ENCODE results near the gene TRAPPC3. TPM values are rescaled to one million over a fixed set of nuclear protein-coding genes. Genes with fewer than 3 reads are reported as not detected.

The TRAPPC3 gene
- total and polyA plus RNA-seq, 10 donors = 42.9 to 98.1 (median 58.3) TPM

DNA sequence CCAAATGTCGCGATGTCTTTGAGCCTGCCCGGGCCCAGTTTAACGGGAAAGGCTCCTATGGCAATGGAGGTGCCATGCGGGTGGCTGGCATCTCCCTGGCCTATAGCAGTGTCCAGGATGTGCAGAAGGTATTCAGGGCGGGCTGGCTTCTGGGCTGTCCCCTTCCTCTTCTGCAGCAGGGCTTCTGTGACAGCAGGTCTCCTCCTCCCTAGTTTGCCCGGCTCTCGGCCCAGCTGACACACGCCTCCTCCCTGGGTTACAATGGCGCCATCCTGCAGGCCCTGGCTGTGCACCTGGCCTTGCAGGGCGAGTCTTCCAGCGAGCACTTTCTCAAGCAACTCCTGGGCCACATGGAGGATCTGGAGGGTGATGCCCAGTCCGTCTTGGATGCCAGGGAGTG, 57.6 kb downstream of the TRAPPC3 start:
- intact Hi-C loops (cut with DNase I; ENCODE audit: low total_unique reads) = no loop called here
- peaks cover 0 to 2% (median 0%) of the 10 kb centered on the region in 7 donors for H3K27me3 ChIP-seq (replicated peaks in 1 of 7)
- TF ChIP-seq, protein P1, sequence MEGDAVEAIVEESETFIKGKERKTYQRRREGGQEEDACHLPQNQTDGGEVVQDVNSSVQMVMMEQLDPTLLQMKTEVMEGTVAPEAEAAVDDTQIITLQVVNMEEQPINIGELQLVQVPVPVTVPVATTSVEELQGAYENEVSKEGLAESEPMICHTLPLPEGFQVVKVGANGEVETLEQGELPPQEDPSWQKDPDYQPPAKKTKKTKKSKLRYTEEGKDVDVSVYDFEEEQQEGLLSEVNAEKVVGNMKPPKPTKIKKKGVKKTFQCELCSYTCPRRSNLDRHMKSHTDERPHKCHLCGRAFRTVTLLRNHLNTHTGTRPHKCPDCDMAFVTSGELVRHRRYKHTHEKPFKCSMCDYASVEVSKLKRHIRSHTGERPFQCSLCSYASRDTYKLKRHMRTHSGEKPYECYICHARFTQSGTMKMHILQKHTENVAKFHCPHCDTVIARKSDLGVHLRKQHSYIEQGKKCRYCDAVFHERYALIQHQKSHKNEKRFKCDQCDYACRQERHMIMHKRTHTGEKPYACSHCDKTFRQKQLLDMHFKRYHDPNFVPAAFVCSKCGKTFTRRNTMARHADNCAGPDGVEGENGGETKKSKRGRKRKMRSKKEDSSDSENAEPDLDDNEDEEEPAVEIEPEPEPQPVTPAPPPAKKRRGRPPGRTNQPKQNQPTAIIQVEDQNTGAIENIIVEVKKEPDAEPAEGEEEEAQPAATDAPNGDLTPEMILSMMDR (IDR thresholded peaks at IDR 0.05 in 8 of 11, conservative IDR thresholded peaks at IDR 0.05 in 3 of 11) = no peak
- no peak for TF ChIP-seq POLR2A (IDR thresholded peaks at IDR 0.05)
- TF ChIP-seq POLR2AphosphoS5 (IDR thresholded peaks at IDR 0.05) = peak in 1 of 3 donors; percentile 29
- DNase-seq = peak; percentile 61
- no peak overlapping the region for H3K4me3 ChIP-seq
- no peak overlapping the region for H3K27ac ChIP-seq
- WGBS, 5 donors = 88 to 98% (median 96%) methylated on average over 12 to 13 of the region's 13 CpGs
- H3K9me3 ChIP-seq = no peaks in the 10 kb centered on the region
- H3K36me3 ChIP-seq = peaks cover 5 to 64% (median 46%) of the 10 kb centered on the region in 6 donors
- peaks cover 36 to 87% (median 72%) of the 10 kb centered on the region in 6 donors for H3K4me1 ChIP-seq

DNA sequence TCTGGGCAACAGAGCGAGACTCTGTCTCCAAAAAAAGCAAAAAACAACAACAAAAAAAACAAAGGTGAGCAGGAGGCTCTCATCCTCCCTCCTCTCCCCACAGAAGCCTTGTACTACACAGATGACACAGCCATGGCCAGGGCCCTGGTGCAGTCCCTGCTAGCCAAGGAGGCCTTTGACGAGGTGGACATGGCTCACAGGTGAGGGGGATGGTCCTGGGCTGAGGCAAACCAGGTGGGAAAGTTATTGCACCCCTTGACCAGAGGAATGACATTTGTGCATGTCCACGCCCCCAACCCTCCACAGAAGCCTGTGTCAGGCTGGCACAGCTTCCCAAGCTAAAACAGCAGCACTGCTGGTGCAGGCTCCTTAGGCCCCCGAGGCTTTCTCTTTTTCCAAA, 58.1 kb downstream of the TRAPPC3 start:
- no peak overlapping the region for H3K4me3 ChIP-seq
- H3K9me3 ChIP-seq = no peaks in the 10 kb centered on the region
- peaks cover 36 to 81% (median 68%) of the 10 kb centered on the region in 6 donors for H3K4me1 ChIP-seq
- intact Hi-C loops (cut with DNase I; ENCODE audit: low total_unique reads) = no loop called here
- 89 to 95% (median 91%) methylated on average over 4 of the region's 4 CpGs for WGBS, 5 donors
- peaks cover 0 to 8% (median 0%) of the 10 kb centered on the region in 7 donors for H3K27me3 ChIP-seq (replicated peaks in 1 of 7)
- H3K27ac ChIP-seq = no peak overlapping the region
- no peak for TF ChIP-seq POLR2AphosphoS5 (IDR thresholded peaks at IDR 0.05)
- TF ChIP-seq, protein P1 (IDR thresholded peaks at IDR 0.05 in 8 of 11, conservative IDR thresholded peaks at IDR 0.05 in 3 of 11) = no peak
- TF ChIP-seq POLR2A (IDR thresholded peaks at IDR 0.05) = no peak
- peaks cover 5 to 59% (median 45%) of the 10 kb centered on the region in 6 donors for H3K36me3 ChIP-seq
- peak; percentile 61 for DNase-seq

DNA sequence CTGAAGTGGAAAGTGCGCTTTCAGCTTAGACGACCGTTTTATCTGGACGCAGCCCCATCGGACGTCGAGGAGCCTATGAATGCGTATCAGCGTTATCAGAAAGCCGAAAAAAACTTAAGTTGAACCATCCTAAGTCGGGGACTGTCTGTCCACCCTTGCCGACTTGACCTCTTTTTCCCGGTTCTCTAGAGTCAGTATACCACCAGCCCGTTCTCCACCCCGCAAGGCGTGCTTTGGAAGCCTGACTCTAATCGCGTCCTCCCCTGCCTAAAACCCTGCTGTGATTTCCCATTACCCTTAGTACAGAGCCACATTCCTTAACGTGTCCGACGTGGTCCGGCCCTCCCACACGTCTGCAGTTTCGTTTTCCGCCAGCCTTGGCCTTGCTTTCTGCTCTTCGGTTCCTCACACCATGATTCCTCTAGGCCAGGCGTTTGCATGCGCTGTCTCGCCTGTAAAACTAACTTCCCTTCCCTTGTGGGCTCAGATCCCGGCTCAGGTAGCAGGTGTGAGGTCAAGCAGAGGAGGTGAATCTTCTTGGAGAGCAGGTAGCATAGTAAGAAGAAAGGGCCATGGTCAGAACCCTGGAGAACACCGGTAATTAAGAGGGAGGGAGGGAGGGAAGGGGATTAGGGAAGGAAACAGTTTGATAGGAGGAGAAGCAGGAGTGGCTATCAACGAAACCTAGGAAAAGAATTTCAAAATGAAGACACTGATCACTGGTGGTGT, 59.7 kb downstream of the TRAPPC3 start:
- intact Hi-C loops (cut with DNase I; ENCODE audit: low total_unique reads) = no loop called here
- H3K36me3 ChIP-seq = peaks cover 5 to 43% (median 36%) of the 10 kb centered on the region in 6 donors
- peak; percentile 74 for DNase-seq
- 3 to 6% (median 4%) methylated on average over 32 of the region's 32 CpGs for WGBS, 5 donors
- H3K27me3 ChIP-seq (replicated peaks in 1 of 7) = peaks cover 0 to 24% (median 7%) of the 10 kb centered on the region in 7 donors
- H3K4me1 ChIP-seq = peaks cover 29 to 68% (median 54%) of the 10 kb centered on the region in 6 donors
- TF ChIP-seq, protein P1 (IDR thresholded peaks at IDR 0.05 in 8 of 11, conservative IDR thresholded peaks at IDR 0.05 in 3 of 11) = no peak
- TF ChIP-seq POLR2AphosphoS5 (IDR thresholded peaks at IDR 0.05) = no peak
- TF ChIP-seq POLR2A (IDR thresholded peaks at IDR 0.05) = no peak
- no peaks in the 10 kb centered on the region for H3K9me3 ChIP-seq
- peak overlapping the region; percentile 80 to 96 (median 96) for H3K27ac ChIP-seq
- peak overlapping the region; percentile 81 to 100 (median 100) for H3K4me3 ChIP-seq
